Measurements from ENCODE around the gene PAIP1.

Gene PAIP1

DNA sequence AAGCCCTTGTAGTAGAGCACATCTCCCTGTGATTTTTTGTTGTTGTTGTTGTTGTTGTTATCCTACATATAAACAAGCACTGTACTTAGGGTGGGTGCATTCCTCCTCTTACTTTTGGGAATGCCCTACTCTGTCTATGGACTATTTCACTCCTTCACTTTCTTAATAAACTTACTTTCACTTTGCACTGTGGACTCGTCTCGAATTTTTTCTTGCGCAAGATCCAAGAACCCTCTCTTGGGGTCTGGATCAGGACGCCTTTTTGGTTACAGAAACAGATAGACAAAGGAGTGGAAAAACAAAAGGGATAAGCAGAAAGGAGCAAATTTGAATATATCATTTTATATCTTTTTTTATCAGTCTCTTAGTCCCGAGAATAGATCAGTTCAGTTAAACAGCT lies 14.4 kb upstream of the PAIP1 start:
- ChIA-PET CTCF (no interaction called here), POLR2A (no interaction called here)
- DNase-seq (ENCODE audit: extremely low spot score), result no peak
- TF ChIP-seq ELF4 (IDR thresholded peaks at IDR 0.05) (no peak), BHLHE40 (IDR thresholded peaks at IDR 0.05; ENCODE audit: borderline replicate concordance) (no peak), L3MBTL2 (conservative IDR thresholded peaks at IDR 0.05) (no peak), TARDBP (IDR thresholded peaks at IDR 0.05) (no peak)

DNA sequence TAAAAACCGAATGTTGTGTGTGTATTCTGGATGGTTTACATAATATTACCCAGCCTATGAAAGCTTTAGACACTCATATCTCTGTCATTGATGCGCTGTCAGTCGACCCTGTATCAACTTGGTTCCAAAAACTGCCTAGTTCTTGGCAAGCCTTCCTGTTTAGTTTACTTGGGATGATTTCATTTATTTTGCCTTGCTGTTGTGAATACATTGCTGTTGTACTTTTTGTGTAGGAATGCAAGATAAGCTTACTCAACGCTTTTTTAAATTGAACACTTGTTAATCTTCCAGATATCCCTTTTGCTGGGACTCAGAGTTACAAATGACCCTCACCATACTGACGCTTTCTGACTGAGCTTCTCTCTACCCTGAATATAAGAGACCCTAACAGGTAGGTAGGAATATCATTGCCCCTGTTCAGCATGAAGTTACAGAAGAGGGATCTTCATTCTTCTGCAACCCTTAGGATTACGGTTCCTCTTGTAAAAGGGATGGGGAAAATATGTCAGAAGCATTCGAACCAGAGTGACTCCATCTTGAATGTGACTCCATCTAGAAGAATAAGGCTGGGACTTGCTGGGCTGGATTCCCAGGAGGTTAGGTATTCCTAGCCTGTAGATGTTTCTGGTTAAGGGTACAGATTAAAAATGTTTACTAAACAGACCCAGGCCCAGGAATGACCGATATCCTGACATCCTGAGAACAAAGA lies 13.7 kb upstream of the PAIP1 start:
- ChIA-PET POLR2A (no interaction called here), CTCF (no interaction called here)
- no peak for DNase-seq (ENCODE audit: extremely low spot score)
- TF ChIP-seq ELF4 (IDR thresholded peaks at IDR 0.05) (no peak), SP1 (IDR thresholded peaks at IDR 0.05) (no peak), CTBP1 (IDR thresholded peaks at IDR 0.05; ENCODE audit: borderline replicate concordance) (no peak), HDGF (IDR thresholded peaks at IDR 0.05; ENCODE audit: borderline replicate concordance) (no peak), BHLHE40 (IDR thresholded peaks at IDR 0.05; ENCODE audit: borderline replicate concordance) (no peak), SUZ12 (IDR thresholded peaks at IDR 0.05) (no peak), LEF1 (IDR thresholded peaks at IDR 0.05; ENCODE audit: borderline replicate concordance) (no peak), NFRKB (IDR thresholded peaks at IDR 0.05) (no peak), ZNF384 (IDR thresholded peaks at IDR 0.05) (no peak), FOXA1 (IDR thresholded peaks at IDR 0.05) (no peak), TARDBP (IDR thresholded peaks at IDR 0.05) (no peak), PKNOX1 (IDR thresholded peaks at IDR 0.05) (no peak), FOXK2 (IDR thresholded peaks at IDR 0.05) (no peak), ARNT (IDR thresholded peaks at IDR 0.05) (no peak), FOXM1 (IDR thresholded peaks at IDR 0.05; ENCODE audit: borderline replicate concordance) (no peak), L3MBTL2 (conservative IDR thresholded peaks at IDR 0.05) (no peak)

- no peak for DNase-seq (ENCODE audit: extremely low spot score)
- POLR2A ChIA-PET, result no interaction called here
- CTCF ChIA-PET, result no interaction called here
- TF ChIP-seq BHLHE40 (IDR thresholded peaks at IDR 0.05; ENCODE audit: borderline replicate concordance) (no peak), FOXA1 (IDR thresholded peaks at IDR 0.05) (no peak), LEF1 (IDR thresholded peaks at IDR 0.05; ENCODE audit: borderline replicate concordance) (no peak), CTBP1 (IDR thresholded peaks at IDR 0.05; ENCODE audit: borderline replicate concordance) (no peak), FOXK2 (IDR thresholded peaks at IDR 0.05) (no peak), HDGF (IDR thresholded peaks at IDR 0.05; ENCODE audit: borderline replicate concordance) (no peak), ZNF384 (IDR thresholded peaks at IDR 0.05) (no peak), SP1 (IDR thresholded peaks at IDR 0.05) (no peak), NFRKB (IDR thresholded peaks at IDR 0.05) (no peak), SUZ12 (IDR thresholded peaks at IDR 0.05) (no peak), ARNT (IDR thresholded peaks at IDR 0.05) (no peak), FOXM1 (IDR thresholded peaks at IDR 0.05; ENCODE audit: borderline replicate concordance) (no peak), PKNOX1 (IDR thresholded peaks at IDR 0.05) (no peak), TARDBP (IDR thresholded peaks at IDR 0.05) (no peak), ELF4 (IDR thresholded peaks at IDR 0.05) (no peak), L3MBTL2 (conservative IDR thresholded peaks at IDR 0.05) (no peak)
Measured at GRCh38 chr5:43569236-43569746, 12.4 kb upstream of the PAIP1 start.

DNA sequence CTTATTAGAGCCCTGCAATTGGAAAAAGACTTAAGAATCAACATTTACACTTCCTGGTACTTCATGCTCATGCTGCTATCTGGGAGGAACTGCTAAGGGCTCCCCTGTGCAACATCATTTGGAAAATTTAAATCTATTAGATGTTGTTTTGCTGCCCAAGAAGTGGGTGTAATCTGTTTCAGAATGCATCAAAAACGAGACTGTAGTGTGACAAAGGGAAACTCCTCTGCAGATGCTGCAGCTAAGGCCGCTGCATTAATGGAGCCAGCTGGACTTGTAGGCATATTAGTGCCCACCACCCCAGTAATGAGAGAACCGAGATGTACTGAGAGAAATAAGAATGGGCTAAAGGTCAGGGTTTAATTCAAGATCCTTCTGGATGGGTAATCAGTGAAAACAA lies 11.1 kb upstream of the PAIP1 start:
- ChIA-PET CTCF (interaction anchor here (0.6 kb wide), 1 partner anchor 1630 kb away, joined by 3 read pairs; no protein-coding TSS in a partner anchor), POLR2A (no interaction called here)
- TF ChIP-seq HDGF (IDR thresholded peaks at IDR 0.05; ENCODE audit: borderline replicate concordance) (no peak), FOXA1 (IDR thresholded peaks at IDR 0.05) (no peak), ZNF384 (IDR thresholded peaks at IDR 0.05) (no peak), CTBP1 (IDR thresholded peaks at IDR 0.05; ENCODE audit: borderline replicate concordance) (no peak), L3MBTL2 (conservative IDR thresholded peaks at IDR 0.05) (no peak), ARNT (IDR thresholded peaks at IDR 0.05) (no peak), BHLHE40 (IDR thresholded peaks at IDR 0.05; ENCODE audit: borderline replicate concordance) (no peak), SP1 (IDR thresholded peaks at IDR 0.05) (no peak), FOXK2 (IDR thresholded peaks at IDR 0.05) (no peak), NFRKB (IDR thresholded peaks at IDR 0.05) (no peak), TARDBP (IDR thresholded peaks at IDR 0.05) (no peak), SUZ12 (IDR thresholded peaks at IDR 0.05) (no peak), FOXM1 (IDR thresholded peaks at IDR 0.05; ENCODE audit: borderline replicate concordance) (no peak), LEF1 (IDR thresholded peaks at IDR 0.05; ENCODE audit: borderline replicate concordance) (no peak), ELF4 (IDR thresholded peaks at IDR 0.05) (no peak), PKNOX1 (IDR thresholded peaks at IDR 0.05) (no peak)
- no peak for DNase-seq (ENCODE audit: extremely low spot score)

GRCh38 chr5:43565043-43565442 lies 8.2 kb upstream of the PAIP1 start:
- no peak for TF ChIP-seq TARDBP (IDR thresholded peaks at IDR 0.05)
- TF ChIP-seq FOXK2 (IDR thresholded peaks at IDR 0.05), result no peak
- TF ChIP-seq L3MBTL2 (conservative IDR thresholded peaks at IDR 0.05), result no peak
- TF ChIP-seq NFRKB (IDR thresholded peaks at IDR 0.05), result no peak
- TF ChIP-seq FOXA1 (IDR thresholded peaks at IDR 0.05), result no peak
- TF ChIP-seq SP1 (IDR thresholded peaks at IDR 0.05), result no peak
- no peak for TF ChIP-seq ELF4 (IDR thresholded peaks at IDR 0.05)
- TF ChIP-seq SUZ12 (IDR thresholded peaks at IDR 0.05), result no peak
- no peak for TF ChIP-seq HDGF (IDR thresholded peaks at IDR 0.05; ENCODE audit: borderline replicate concordance)
- TF ChIP-seq PKNOX1 (IDR thresholded peaks at IDR 0.05), result no peak
- no peak for TF ChIP-seq ZNF384 (IDR thresholded peaks at IDR 0.05)
- TF ChIP-seq FOXM1 (IDR thresholded peaks at IDR 0.05; ENCODE audit: borderline replicate concordance), result no peak
- TF ChIP-seq LEF1 (IDR thresholded peaks at IDR 0.05; ENCODE audit: borderline replicate concordance), result no peak
- POLR2A ChIA-PET, result interaction anchor here (1.2 kb wide), 1 partner anchor 38 kb away, joined by 3 read pairs; the partner anchor contains the start of gene NNT
- CTCF ChIA-PET, result no interaction called here
- DNase-seq (ENCODE audit: extremely low spot score), result no peak

Measured in HEK293T (cell line).